Measurements from ENCODE around the gene MIDN.

DNA sequence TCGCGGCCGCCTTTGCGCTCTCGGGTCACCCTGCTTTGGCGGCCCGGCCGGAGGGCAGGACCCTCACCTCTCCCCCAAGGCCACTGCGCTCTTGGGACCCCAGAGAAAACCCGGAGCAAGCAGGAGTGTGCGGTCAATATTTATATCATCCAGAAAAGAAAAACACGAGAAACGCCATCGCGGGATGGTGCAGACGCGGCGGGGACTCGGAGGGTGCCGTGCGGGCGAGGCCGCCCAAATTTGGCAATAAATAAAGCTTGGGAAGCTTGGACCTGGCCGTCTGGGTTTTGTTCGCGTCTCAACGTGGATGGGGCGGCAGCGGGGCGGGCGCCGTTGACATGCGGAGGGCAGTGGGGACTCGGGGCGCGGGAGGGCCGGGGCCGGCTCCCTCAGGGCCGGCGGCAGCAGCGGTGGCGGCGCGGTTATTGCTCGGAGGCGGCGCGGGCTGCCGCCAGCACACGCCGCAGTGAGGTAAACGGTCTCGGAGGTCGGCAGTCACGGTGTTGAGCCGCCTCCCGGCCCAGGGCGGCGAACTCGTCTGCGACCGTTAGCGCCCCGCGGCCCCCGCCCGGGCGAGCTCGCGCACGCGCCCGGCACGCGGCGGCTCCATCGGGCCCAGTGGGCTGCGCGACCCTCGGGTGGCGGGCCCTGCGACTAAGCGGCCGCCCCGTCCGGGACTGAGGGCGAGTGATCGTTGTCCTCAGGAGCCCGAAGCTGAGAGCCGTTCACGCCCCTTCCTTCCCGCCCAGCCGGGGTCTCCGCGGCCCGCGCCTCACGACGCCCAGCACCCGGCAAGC lies 20.0 kb upstream of the MIDN start:
- no peak for TF ChIP-seq EZH2 (IDR thresholded peaks at IDR 0.05; ENCODE audit: insufficient read depth, poor library complexity, severe bottlenecking)
- no peak for TF ChIP-seq EZH2phosphoT487 (IDR thresholded peaks at IDR 0.05; ENCODE audit: insufficient read depth, low read depth)

Data from GM23248 (cell line).